ENCODE measurements around the gene GPR34.

Gene GPR34

GRCh38 chrX:41677183-41678060, 11.4 kb upstream of the GPR34 start:
- no peak overlapping the region for H3K4me3 ChIP-seq (ENCODE audit: low read depth, low read length)
- DNase-seq (ENCODE audit: low read depth): no peak
- TF ChIP-seq, protein P1, sequence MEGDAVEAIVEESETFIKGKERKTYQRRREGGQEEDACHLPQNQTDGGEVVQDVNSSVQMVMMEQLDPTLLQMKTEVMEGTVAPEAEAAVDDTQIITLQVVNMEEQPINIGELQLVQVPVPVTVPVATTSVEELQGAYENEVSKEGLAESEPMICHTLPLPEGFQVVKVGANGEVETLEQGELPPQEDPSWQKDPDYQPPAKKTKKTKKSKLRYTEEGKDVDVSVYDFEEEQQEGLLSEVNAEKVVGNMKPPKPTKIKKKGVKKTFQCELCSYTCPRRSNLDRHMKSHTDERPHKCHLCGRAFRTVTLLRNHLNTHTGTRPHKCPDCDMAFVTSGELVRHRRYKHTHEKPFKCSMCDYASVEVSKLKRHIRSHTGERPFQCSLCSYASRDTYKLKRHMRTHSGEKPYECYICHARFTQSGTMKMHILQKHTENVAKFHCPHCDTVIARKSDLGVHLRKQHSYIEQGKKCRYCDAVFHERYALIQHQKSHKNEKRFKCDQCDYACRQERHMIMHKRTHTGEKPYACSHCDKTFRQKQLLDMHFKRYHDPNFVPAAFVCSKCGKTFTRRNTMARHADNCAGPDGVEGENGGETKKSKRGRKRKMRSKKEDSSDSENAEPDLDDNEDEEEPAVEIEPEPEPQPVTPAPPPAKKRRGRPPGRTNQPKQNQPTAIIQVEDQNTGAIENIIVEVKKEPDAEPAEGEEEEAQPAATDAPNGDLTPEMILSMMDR (IDR thresholded peaks at IDR 0.05; ENCODE audit: insufficient read depth, low read depth, low read length, missing control alignments): no peak

DNA sequence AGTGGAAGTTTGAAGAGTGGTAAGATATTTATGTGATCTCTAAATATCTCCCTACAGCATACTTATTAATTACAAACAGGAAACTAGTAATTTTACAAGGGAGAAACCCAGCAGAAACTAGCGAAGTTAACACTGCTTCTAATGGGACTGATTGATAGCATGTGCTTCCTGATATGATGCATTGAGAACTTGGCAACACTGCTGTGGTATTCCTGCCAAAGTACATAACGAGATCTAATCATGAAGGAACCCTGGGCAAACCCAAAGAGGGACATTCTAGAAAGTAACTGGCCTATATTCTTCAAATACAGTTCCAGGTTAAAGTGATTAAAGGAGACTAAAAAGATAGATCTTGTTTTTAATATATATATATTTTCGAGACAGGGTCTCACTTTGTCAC, 4.6 kb upstream of the GPR34 start:
- DNase-seq (ENCODE audit: low read depth): no peak
- TF ChIP-seq, protein P1 (IDR thresholded peaks at IDR 0.05; ENCODE audit: insufficient read depth, low read depth, low read length, missing control alignments): no peak
- no peak overlapping the region for H3K4me3 ChIP-seq (ENCODE audit: low read depth, low read length)

GRCh38 chrX:41684940-41685339, 3.8 kb upstream of the GPR34 start:
- TF ChIP-seq, protein P1 (IDR thresholded peaks at IDR 0.05; ENCODE audit: insufficient read depth, low read depth, low read length, missing control alignments): no peak
- DNase-seq (ENCODE audit: low read depth): no peak
- H3K4me3 ChIP-seq (ENCODE audit: low read depth, low read length): no peak overlapping the region

- DNase-seq (ENCODE audit: low read depth): no peak
- TF ChIP-seq, protein P1 (IDR thresholded peaks at IDR 0.05; ENCODE audit: insufficient read depth, low read depth, low read length, missing control alignments): no peak
- no peak overlapping the region for H3K4me3 ChIP-seq (ENCODE audit: low read depth, low read length)
Observed at GRCh38 chrX:41686788-41687187, 2.0 kb upstream of the GPR34 start.

- TF ChIP-seq, protein P1 (IDR thresholded peaks at IDR 0.05; ENCODE audit: insufficient read depth, low read depth, low read length, missing control alignments): no peak
- no peak for DNase-seq (ENCODE audit: low read depth)
Observed at GRCh38 chrX:41688156-41688555, 617 bp upstream of the GPR34 start.

DNA sequence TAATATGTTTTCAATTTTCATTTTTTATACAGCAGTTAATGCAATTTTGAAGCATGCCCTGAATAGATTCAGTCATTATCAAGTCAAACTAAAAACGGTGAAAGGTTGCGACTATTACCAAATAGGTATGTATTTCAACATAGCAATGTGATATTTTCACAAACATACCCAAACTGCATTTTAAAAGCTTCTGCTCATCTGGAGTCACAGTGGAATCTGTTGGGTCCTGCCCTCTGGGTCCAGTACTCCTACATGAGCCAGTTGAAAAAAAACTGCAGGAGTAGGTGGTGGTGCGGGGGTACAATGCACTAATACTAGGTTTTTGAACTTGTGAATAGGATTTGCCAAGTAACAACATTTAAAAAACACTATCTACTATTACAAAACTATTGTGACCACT, 938 bp downstream of the GPR34 start:
- no peak for DNase-seq (ENCODE audit: low read depth)
- no peak overlapping the region for H3K4me3 ChIP-seq (ENCODE audit: low read depth, low read length)
- TF ChIP-seq, protein P1 (IDR thresholded peaks at IDR 0.05; ENCODE audit: insufficient read depth, low read depth, low read length, missing control alignments): no peak

More at GRCh38 chrX:41688156-41688555, 617 bp upstream of the GPR34 start:
- H3K4me3 ChIP-seq (ENCODE audit: low read depth, low read length): no peak overlapping the region

All from GM12865 (cell line).